ENCODE measurements around the gene MTHFR. TPM values are rescaled to one million over a fixed set of nuclear protein-coding genes. Genes with fewer than 3 reads are reported as not detected.

The MTHFR gene
- total RNA-seq, 1 experiment from 2014 or later = 18.2 TPM

- no peak overlapping the region for H2BK12ac ChIP-seq (ENCODE audit: insufficient read length, low read depth, low read length)
- H3K23me2 ChIP-seq (ENCODE audit: insufficient read length, low read depth, low read length, poor library complexity, severe bottlenecking) = no peaks in the 10 kb centered on the region
- H3K56ac ChIP-seq (ENCODE audit: insufficient read length, low read depth, low read length) = no peak overlapping the region
- H2AK5ac ChIP-seq (ENCODE audit: insufficient read length, low read length) = no peak overlapping the region
- no peaks in the 10 kb centered on the region for H3K4me1 ChIP-seq (ENCODE audit: insufficient read depth, low read length)
- Mint-ChIP-seq H3K27ac (peak overlapping the region in 1 of 3 experiments; percentile 17; a peak in 1 of 7 replicates), H3K36me3 (ENCODE audit: insufficient read depth in 1 of 3, low read depth in 3 of 3) (peaks cover 32 to 93% (median 68%) of the 10 kb centered on the region in 3 experiments; a peak in 6 of 7 replicates), H3K4me1 (no peaks in the 10 kb centered on the region), H3K4me3 (no peak overlapping the region), H3K9me3 (no peaks in the 10 kb centered on the region), H3K27me3 (ENCODE audit: low read depth) (no peaks in the 10 kb centered on the region)
- H3T11ph ChIP-seq (ENCODE audit: low read length) = no peak overlapping the region
- no peak overlapping the region for H2BK5ac ChIP-seq (ENCODE audit: insufficient read length, low read length)
- no peak overlapping the region for H3K4me2 ChIP-seq (ENCODE audit: insufficient read depth, insufficient read length, low read length)
- no peak overlapping the region for H3K4ac ChIP-seq (ENCODE audit: low read depth, low read length)
- no peaks in the 10 kb centered on the region for H3K9me3 ChIP-seq (ENCODE audit: control insufficient read depth, low read depth, low read length)
- no peak overlapping the region for H2BK15ac ChIP-seq (ENCODE audit: low read depth, low read length)
- no peaks in the 10 kb centered on the region for H3K27me3 ChIP-seq (ENCODE audit: insufficient read depth, low read length)
- H3K9ac ChIP-seq (ENCODE audit: extremely low read depth, insufficient read length, low read length) = no peak overlapping the region
- H4K91ac ChIP-seq (ENCODE audit: insufficient read length, low read depth, low read length) = no peak overlapping the region
- no peak overlapping the region for H3K27ac ChIP-seq (ENCODE audit: insufficient read length, low read depth, low read length)
- H3K14ac ChIP-seq (ENCODE audit: insufficient read depth, low read length) = no peak overlapping the region
- no CpG with 5 or more reads among the region's 28 CpGs for WGBS (ENCODE audit: extremely low coverage, insufficient read length, low lambda C conversion rate)
- no peak overlapping the region for H4K8ac ChIP-seq (replicated peaks; ENCODE audit: insufficient read length, low read depth, low read length)
- no peak for DNase-seq
- no peak overlapping the region for H4K5ac ChIP-seq (ENCODE audit: insufficient read length, low read depth, low read length)
- H2AFZ ChIP-seq (ENCODE audit: low read length) = no peak overlapping the region
- H3K79me1 ChIP-seq (ENCODE audit: insufficient read depth, low read depth, low read length, poor library complexity, severe bottlenecking) = no peaks in the 10 kb centered on the region
- H4K20me1 ChIP-seq (ENCODE audit: control insufficient read depth, insufficient read depth, insufficient read length) = no peaks in the 10 kb centered on the region
- TF ChIP-seq CTCF (conservative IDR thresholded peaks at IDR 0.05) = no peak
- H3K79me2 ChIP-seq (ENCODE audit: insufficient read depth, low read length) = no peaks in the 10 kb centered on the region
- no peak overlapping the region for H3K23ac ChIP-seq (ENCODE audit: insufficient read length, low read depth, low read length)
- H3K18ac ChIP-seq (ENCODE audit: insufficient read length, low read depth, low read length) = no peak overlapping the region
- no peak overlapping the region for H2BK20ac ChIP-seq (ENCODE audit: low read depth, low read length, poor library complexity, severe bottlenecking)
- H2BK120ac ChIP-seq (ENCODE audit: low read depth, low read length, poor library complexity, severe bottlenecking) = no peak overlapping the region
Observed at GRCh38 chr1:11835441-11836225, 29.9 kb upstream of the MTHFR start.
